Sigmoid colon (tissue), 4 donors: ENCODE measurements around the gene RBFOX1.

Source experiments
- CTCF ChIP-seq, 4 experiments: fragments of 450-650 bp in 3 of 4; fragments of 200-600 bp in 1 of 4; IDR thresholded peaks; one replicate each; pipeline ENCODE4 v1.5.1; 2016 to 2019; ENCODE audit warnings: antibody characterized with exemption in 4 of 4, mild to moderate bottlenecking in 3 of 4, moderate library complexity in 2 of 4
- EP300 ChIP-seq, 4 donors: sonication (generic); formaldehyde crosslinking; IDR thresholded peaks; one replicate each; pipeline ENCODE4 v1.6.1; 2017; ENCODE audit warnings: antibody characterized with exemption in 4 of 4
- POLR2A ChIP-seq, 2 donors: fragments of 450-650 bp; IDR thresholded peaks; one replicate each; pipeline ENCODE4 v1.6.1; 2016; ENCODE audit warnings: antibody characterized with exemption in 2 of 2, mild to moderate bottlenecking in 2 of 2, moderate library complexity in 2 of 2
- POLR2AphosphoS5 ChIP-seq, 4 donors: sonication (generic); formaldehyde crosslinking; IDR thresholded peaks; one replicate each; pipeline ENCODE4 v1.6.1; 2017; ENCODE audit warnings: antibody characterized with exemption in 4 of 4

- no peak for TF ChIP-seq EP300 (IDR thresholded peaks at IDR 0.05)
- no peak for TF ChIP-seq POLR2A (IDR thresholded peaks at IDR 0.05)
- no peak for TF ChIP-seq CTCF (IDR thresholded peaks at IDR 0.05)
- TF ChIP-seq POLR2AphosphoS5 (IDR thresholded peaks at IDR 0.05) = no peak
Measured at GRCh38 chr16:7709186-7709585, 376.5 kb downstream of the RBFOX1 start.
